Activated CD4-positive, alpha-beta T cell treated with anti-CD3 and anti-CD28 coated beads, Interleukin-2, amount 50 U/mL, for 4 hours (primary cell): ENCODE measurements around the gene UFSP2.
"Not testable (repeated sequence)": the region's sequence is repeated elsewhere in the genome, so short reads cannot be mapped to it uniquely, and the experiment has no call there.

Experiments
- DNase-seq, 2 experiments: peaks; one replicate each; pipeline ENCODE4 v3.0.0-alpha.2; 2020

The UFSP2 gene

DNA sequence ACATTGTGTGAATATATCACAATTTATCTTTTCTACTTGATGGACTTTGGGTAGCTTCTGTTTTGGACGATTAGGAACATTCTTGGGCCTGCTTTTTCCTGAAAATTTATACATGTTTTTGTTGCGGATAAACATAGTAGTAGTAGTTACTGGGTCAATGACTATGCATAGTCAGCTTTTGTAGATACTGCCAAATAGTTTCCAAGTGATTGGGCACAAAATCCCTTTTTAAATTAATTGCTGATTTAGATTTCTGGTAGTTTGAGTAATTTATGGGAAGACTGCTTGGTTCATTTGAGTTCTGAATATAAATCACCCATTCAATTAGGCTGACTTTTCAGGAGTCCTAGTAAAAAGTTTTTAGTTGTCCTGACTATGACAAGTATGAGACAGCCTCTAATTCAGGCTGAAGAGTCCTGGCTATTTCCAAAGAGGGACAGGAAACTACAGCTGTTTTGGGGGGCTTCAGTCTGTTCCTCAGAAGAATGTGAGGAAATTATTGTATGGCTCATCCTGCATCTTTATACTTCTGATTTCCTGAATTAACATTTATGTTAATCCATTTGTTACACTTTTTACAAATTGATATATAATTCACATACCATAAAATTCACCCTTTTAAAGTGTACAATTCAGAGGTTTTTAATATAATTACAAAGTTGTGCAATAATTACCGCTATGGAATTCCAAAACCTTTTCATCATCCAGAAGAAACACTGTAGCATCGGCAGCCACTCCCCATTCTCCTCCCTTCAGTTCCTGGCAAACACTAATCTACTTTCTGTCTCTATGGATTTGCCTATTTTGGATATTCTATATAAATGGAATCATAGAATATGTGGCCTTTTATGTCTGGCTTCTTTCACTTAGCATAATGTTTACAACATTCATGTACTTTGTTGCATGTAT, 44.2 kb downstream of the UFSP2 start:
- DNase-seq = no peak

DNA sequence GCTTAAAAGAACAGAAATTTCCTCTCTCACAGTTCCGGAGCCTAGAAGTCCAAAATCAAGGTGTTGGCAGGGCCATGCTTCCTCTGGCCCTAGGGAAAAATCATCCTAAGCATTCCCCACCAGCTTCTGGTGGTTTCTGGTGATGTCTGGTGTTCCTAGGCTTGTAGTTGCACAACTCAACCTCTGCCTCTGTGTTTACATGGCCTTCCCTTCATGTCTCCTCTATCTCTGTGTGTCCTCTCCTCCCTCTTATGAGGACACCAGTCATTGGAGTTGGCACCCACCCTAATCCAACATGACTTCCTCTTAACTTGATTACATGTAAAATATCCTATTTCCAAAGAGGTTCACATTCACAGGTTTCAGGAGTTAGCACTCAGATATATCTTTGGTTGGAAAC, 45.4 kb downstream of the UFSP2 start:
- no peak for DNase-seq

- no peak for DNase-seq
These were observed 46.2 kb downstream of the UFSP2 start for GRCh38 chr4:185379326-185380295.

- no peak for DNase-seq
These were observed 47.5 kb downstream of the UFSP2 start for GRCh38 chr4:185378264-185378663.

- DNase-seq = no peak
These were observed 51.2 kb downstream of the UFSP2 start for GRCh38 chr4:185374573-185374972.

- DNase-seq = no peak
These were observed 51.7 kb downstream of the UFSP2 start for GRCh38 chr4:185374027-185374426.

DNA sequence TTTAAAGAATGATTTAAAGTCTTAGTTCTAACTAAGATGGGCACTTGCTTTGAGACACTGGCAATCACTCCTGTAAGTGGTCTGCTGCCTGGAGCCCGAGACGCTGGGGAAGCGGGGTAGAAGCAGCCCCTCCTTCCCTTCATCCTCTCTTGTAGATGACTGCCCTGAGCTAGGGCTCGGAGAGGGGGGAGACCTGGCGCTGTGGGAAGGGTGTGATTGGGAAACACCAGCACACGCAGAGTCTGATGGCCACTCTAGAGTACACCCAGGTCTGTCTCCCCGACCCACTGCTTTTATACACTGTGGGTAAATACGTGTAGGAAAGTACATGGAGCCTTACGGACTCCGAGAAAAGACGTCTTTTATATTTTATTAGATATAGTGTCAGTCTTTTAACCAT, 54.1 kb downstream of the UFSP2 start:
- no peak for DNase-seq

DNA sequence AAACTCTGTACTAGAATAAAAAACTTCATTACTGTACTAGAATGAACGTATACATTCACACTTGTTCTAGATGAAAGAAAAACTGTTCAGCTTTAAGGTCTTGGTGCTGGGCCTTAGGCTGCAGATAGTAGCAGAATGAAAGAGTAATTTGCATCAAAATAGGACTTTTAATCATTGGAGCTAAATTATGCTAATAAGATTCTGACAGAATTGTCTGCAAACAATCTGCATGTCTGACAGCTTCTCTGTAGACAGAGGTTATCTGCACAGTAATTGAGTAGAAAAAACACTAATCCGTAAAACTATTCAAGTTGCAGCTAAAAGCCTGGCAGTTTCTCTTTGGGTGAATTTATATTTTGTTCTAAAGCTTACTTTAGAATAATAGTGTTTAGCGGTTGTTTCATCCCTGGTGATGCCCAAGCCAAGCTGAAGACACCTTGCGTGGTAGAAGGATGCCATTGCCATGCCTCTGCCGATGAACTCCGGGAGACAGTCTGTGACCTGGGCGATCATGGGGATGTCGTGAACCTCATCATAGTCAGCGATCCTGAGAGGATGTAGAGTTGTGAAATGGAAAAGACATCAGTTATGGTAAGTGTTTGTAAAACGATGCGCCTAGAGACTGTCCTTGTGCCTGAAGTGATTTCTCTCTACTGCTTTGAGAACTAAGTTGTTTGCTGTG, 55.4 kb downstream of the UFSP2 start:
- no peak for DNase-seq

DNA sequence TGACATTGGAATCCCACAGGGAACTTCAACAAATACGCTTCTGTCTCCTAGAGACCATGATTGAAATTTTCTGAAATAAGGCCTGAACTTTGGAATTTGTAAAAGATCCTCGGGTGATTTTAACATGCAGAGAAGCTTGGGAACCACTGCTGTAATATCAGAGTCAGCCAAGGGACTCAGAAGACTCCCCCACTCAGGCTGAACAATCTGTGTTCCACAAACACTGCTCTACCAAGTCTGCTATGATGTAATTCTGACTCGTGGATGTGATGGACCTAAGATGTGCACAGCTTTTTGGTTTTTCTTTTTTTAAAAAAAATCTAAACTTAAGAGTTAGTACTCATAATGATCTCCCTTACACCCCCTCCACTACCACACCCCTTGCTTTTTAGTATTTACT, 56.0 kb downstream of the UFSP2 start:
- DNase-seq = no peak

DNA sequence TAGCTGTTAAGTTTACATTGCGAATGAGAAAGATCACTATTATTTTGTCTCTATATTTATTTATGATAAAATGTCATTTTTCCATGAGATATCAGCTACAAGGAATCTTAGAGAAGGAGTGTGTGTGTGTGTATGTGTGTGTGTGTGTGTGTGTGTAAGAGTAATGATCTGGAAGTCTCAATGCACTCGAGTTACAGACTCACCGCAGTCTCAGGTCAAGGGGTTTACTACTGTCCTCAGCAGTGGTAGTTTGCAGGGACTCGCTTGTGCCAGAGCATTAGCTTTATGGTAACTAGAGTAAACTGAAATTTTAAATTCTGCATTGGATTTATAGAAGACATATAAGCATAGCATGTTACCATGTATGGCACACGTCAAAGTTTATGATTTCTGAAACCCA, 60.9 kb downstream of the UFSP2 start:
- no peak for DNase-seq

DNA sequence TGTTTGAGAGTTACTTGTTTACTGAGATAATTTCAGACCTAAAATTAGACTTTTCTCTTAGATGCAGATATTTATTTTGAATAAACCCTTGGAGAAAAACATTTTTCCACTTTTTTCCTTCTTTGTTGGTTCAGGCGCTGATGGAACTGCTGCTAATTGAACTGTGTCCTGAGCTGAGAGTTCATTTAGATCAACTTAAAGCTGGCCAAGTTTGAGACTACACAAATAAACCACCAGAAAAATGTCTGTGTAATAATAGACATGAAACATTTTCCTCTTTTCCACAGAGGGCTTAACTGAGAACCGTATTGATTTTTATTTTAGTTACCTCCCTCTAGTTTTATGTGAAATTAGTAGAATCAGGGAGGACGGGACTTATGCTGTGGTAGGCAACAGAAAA, 62.5 kb downstream of the UFSP2 start:
- no peak for DNase-seq

GRCh38 chr4:185362570-185362969, 63.2 kb downstream of the UFSP2 start:
- not testable (repeated sequence) for DNase-seq

- DNase-seq = no peak
These were observed 63.9 kb downstream of the UFSP2 start for GRCh38 chr4:185361872-185362271.

- no peak for DNase-seq
These were observed 65.9 kb downstream of the UFSP2 start for GRCh38 chr4:185359767-185360446.

DNA sequence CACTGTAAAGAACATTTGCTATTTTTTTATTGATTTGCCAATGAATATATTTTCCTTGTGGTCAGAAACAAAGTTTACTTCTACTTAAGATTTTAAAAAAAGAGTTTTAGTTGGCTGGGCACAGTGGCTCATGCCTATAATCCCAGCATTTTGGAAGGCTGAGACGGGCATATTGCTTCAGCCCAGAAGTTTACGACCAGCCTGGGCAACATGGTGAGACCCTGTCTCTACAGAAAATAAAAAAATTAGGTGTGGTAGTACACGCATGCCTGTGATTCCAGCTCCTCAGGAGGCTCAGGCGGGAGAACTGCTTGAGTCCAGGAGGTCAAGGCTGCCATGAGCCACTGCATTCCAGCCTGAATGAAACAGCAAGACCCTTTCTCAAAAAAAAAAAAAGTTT, 66.8 kb downstream of the UFSP2 start:
- no peak for DNase-seq

GRCh38 chr4:185358514-185358913, 67.2 kb downstream of the UFSP2 start:
- DNase-seq = no peak

DNA sequence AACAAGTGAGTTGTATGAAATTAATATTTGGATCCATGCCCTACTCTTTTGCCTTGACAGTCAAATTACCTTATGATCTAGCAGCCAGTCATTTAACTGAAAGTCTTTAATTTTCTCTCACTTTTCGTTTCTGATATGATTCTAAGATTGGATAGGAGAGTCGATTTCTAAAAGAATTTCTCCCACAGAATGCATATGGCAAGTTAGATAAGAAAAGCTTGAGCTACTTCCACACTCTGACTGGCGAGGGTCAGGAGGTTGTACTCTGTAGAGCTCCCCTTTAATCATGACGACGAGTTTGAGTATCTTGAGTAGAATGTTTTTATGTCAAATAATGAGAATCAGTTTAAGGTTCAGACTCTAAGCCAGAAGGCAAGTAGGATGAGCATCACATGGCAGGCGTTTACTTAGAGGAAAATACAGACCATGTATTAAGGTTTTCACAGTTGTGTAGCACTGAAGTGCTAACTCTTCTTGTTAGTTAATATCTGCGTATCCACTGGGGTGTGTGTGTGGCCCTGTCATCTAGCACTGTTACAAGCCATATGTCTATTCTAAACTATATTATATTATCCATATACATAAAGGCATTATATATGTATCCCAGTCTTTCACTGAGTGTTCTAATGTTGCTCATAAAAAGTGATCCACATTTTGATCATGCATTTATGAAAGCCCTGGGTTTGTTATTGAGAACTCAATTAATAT, 67.9 kb downstream of the UFSP2 start:
- DNase-seq = no peak

DNA sequence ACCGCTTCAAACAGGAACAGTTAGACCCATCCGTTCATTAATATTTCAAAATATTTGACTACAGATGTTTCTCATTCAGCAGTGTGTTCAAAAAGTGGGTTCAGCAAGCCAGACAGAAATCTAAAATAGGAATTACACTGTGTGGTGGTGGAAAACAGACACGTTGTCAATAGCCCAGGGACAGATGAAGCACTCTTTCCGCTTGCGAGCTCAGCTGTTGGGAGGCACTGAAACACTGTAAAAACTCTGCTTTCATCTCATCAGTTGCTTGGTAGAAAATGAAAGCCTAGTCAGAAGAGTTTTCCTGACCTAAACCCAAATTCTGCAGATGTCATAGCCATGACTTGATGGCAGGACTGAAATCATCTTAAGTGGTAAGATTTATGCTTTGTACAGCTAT, 68.6 kb downstream of the UFSP2 start:
- no peak for DNase-seq

GRCh38 chr4:185352741-185353140, 73.0 kb downstream of the UFSP2 start:
- no peak for DNase-seq

GRCh38 chr4:185352202-185352601, 73.6 kb downstream of the UFSP2 start:
- no peak for DNase-seq

DNA sequence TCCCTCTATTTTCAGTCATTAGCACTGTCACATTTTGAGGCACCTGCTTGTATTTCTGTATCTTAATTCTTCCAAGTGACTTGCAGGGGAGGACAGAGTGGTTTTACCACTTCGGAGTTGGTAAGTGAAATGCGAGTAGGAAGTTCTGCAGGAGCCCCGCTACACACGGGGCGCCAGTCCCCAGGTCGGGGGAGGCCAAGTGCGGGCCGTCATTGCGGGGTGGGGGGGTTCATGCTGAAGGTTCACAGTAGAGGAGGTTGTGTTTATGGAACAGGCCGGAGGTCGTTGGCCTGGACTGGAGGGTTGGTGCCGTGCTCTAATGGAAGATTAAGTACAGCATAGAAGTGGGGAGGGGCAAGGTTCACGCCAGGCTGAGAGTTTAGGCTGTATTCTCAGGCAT, 74.1 kb downstream of the UFSP2 start:
- DNase-seq = no peak
